GM13976 (cell line): ENCODE measurements around the gene NEDD4L.

Experiments
- DNase-seq: peaks from one replicate; pipeline ENCODE4 v3.0.0; 2012; ENCODE audit warnings: low spot score
- CTCF ChIP-seq: IDR thresholded peaks from 2 replicates; pipeline ENCODE4 v1.5.1; 2012; ENCODE audit warnings: borderline replicate concordance, mild to moderate bottlenecking; ENCODE audit not compliant: insufficient read depth; ENCODE audit errors: extremely low read depth, missing control alignments, control extremely low read depth
- in situ Hi-C: fragments of 300-500 bp; cut with MboI; formaldehyde crosslinking; loops from one replicate; pipeline ENCODE4 v1.12.0; 2022; ENCODE audit warnings: low sequenced_read_pairs, mixed read lengths, inconsistent platforms; ENCODE audit not compliant: unreplicated experiment

The NEDD4L gene

GRCh38 chr18:58017267-58017666 lies 26.8 kb upstream of the NEDD4L start:
- TF ChIP-seq CTCF: no peak
- in situ Hi-C loops: no loop called here
- no peak for DNase-seq

- in situ Hi-C loops: no loop called here
- no peak for DNase-seq
- TF ChIP-seq CTCF: no peak
Observed at GRCh38 chr18:58020567-58021107, 23.4 kb upstream of the NEDD4L start.

- in situ Hi-C loops: no loop called here
- no peak for TF ChIP-seq CTCF
- DNase-seq: no peak
Observed at GRCh38 chr18:58021504-58021903, 22.5 kb upstream of the NEDD4L start.

GRCh38 chr18:58023108-58023507 lies 20.9 kb upstream of the NEDD4L start:
- DNase-seq: no peak
- no peak for TF ChIP-seq CTCF
- in situ Hi-C loops: no loop called here

- DNase-seq: no peak
- in situ Hi-C loops: no loop called here
Observed at GRCh38 chr18:58024139-58024538, 19.9 kb upstream of the NEDD4L start.

GRCh38 chr18:58025205-58025604 lies 18.8 kb upstream of the NEDD4L start:
- DNase-seq: no peak
- no peak for TF ChIP-seq CTCF
- in situ Hi-C loops: no loop called here

More at GRCh38 chr18:58024139-58024538, 19.9 kb upstream of the NEDD4L start:
- TF ChIP-seq CTCF: no peak
